HG03039 (cell line): Measurements from ENCODE around the gene RASAL1.
A peak's percentile ranks its signal among the peaks of the same experiment; 100 is the strongest.

Experiments
- ATAC-seq: cut with Tn5 transposase; IDR thresholded peaks from one replicate; pipeline ENCODE4 v1.9.1; 2021; ENCODE audit warnings: mild to moderate bottlenecking, moderate library complexity; ENCODE audit not compliant: unreplicated experiment

RASAL1 gene

DNA sequence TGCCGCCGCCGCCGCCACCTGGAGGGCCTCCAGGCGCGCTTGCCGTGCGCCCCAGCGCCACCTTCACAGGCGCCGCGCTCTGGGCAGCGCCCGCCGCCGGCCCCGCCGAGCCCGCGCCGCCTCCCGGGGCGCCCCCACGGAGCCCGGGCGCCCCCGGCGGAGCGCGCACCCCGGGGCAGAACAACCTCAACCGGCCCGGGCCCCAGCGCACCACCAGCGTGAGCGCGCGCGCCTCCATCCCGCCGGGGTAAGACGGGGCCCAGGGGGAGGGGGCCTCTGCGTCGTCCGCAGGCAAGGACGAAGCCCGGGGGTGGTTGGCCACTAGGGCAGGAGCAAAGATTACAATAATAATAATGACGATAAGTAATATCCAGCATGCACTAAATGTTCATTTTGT lies 57.7 kb downstream of the RASAL1 start:
- ATAC-seq: no peak

GRCh38 chr12:113077057-113077858 lies 58.3 kb downstream of the RASAL1 start:
- no peak for ATAC-seq

GRCh38 chr12:113075137-113075683 lies 60.4 kb downstream of the RASAL1 start:
- ATAC-seq: peak; percentile 69

- ATAC-seq: no peak
These were observed 62.0 kb downstream of the RASAL1 start for GRCh38 chr12:113073586-113073985.

- ATAC-seq: no peak
These were observed 63.4 kb downstream of the RASAL1 start for GRCh38 chr12:113072136-113072535.

DNA sequence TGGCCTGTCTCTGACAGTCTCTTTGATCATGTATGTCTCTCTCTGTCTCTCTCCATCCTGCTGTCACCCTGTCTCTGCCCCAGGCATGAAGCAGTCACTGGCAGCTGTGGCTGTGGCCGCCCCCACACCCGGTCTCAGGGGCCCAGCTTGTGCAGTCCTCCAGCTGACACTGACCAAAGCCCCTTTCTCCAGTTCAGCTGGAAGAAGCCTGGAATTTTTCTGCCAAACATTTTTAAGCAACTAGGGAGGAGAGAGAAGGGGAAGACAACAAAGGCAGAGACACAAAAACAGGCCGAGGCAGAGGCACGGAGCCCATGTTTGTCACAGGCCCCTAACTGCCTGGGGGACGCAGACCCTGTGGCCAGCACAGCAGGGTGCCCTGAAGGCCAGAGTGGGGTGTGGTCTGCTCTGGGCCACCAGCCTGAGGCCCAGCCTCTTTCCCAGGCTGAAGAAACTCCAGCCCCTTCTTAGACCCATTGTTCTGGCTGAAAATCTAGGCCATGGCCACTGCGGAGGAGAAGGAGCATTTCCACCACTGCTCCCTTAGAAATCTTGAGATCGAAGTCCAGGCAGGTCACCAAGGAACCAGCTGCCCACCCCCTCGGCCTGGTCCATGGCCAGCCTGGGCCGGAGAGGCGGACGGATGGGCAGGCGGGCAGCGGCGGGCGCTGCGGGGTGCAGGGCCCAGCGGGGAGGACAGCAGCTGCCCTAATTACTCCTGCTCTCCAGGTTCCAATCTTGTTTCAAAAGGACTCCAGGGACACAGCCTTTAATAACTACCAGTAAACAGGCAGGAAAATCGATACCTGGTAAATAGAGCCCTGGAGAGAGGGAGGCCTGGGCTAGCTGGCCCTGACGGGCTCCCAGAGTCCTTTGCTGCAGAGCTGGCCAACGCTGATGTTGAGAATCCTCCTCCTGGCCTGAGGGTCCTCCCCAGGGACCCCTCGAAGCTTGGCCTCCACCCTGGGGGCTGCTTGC lies 64.1 kb downstream of the RASAL1 start:
- ATAC-seq: no peak

- no peak for ATAC-seq
These were observed 65.2 kb downstream of the RASAL1 start for GRCh38 chr12:113070117-113070906.

- no peak for ATAC-seq
These were observed 65.8 kb downstream of the RASAL1 start for GRCh38 chr12:113069751-113070116.

GRCh38 chr12:113069149-113069548 lies 66.4 kb downstream of the RASAL1 start:
- ATAC-seq: no peak

- no peak for ATAC-seq
These were observed 67.3 kb downstream of the RASAL1 start for GRCh38 chr12:113067987-113068935.

DNA sequence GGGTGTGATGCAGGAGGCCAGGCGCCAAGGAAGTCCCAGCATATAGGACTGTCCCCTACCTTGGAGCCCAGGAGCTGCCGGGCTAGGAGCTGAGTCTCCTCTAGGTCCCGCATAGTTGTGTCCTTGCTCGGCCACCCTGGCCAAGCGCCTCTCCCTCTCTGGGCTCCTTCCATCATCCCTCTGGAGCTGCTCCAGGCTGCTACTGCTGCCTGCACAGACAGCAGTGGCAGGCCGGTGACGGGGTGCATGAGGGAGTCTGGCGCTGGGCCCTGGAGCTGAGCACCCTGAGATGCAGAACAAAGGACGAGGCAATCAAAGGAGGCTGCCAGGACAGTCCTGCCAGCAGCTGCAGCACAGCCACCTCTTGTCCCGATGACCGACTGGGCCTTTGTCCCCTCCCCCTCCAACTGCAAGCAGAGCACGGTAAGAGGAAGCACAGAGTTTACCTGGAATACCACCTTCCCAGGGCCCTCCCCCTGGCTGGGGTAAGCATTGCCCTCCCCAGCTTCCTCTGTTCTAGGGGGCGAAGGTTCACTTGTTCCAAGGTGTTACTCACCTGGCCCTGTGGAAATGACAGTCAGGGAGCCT lies 68.7 kb downstream of the RASAL1 start:
- ATAC-seq: no peak

GRCh38 chr12:113065126-113066007 lies 70.2 kb downstream of the RASAL1 start:
- ATAC-seq: no peak

GRCh38 chr12:113064395-113065125 lies 71.0 kb downstream of the RASAL1 start:
- ATAC-seq: no peak

DNA sequence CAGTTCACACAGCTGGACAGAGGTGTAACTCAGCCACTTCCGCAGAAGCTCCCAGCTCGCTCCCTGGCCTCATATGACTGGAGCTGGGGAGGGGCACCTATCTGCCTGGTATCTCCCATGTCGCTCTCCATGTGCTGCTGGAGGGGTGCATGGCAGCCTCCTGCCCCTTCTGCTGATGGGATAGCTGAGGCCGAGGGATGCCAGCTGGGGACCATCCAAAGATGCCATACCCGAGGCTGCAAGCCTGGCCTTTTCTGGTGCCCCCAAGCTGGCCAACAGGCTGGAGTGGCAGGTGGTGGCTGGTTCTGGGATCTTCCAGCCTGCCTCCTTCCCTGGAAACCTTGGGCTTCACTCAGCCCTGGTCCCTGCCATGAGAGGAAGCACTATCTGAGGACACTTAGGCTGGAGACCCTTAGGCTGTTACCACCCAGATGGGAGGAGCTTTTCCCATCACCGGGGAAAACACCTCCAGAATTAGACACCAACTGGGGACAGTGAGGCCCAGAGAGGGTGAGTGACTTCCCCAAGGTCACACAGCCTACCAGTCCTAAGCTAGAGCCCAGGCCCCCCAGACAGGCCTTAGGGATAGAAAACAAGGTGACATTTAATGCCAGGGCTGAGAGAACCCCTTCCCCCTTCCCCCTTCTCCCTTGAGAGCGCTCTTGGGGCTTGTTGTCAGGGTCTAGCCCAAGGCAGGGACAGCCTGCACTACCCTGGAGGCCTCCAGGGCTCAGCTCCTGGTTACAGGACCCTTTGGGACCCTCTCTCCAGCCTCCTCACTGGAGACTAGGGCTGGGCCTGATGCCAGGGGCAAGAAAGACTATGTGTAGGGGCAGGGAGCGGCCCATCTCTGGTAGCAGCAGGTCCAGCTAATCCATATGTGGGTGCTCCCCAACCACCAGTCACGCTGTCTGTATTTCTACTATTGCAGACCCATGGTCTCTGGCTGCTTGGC lies 71.9 kb downstream of the RASAL1 start:
- ATAC-seq: no peak

DNA sequence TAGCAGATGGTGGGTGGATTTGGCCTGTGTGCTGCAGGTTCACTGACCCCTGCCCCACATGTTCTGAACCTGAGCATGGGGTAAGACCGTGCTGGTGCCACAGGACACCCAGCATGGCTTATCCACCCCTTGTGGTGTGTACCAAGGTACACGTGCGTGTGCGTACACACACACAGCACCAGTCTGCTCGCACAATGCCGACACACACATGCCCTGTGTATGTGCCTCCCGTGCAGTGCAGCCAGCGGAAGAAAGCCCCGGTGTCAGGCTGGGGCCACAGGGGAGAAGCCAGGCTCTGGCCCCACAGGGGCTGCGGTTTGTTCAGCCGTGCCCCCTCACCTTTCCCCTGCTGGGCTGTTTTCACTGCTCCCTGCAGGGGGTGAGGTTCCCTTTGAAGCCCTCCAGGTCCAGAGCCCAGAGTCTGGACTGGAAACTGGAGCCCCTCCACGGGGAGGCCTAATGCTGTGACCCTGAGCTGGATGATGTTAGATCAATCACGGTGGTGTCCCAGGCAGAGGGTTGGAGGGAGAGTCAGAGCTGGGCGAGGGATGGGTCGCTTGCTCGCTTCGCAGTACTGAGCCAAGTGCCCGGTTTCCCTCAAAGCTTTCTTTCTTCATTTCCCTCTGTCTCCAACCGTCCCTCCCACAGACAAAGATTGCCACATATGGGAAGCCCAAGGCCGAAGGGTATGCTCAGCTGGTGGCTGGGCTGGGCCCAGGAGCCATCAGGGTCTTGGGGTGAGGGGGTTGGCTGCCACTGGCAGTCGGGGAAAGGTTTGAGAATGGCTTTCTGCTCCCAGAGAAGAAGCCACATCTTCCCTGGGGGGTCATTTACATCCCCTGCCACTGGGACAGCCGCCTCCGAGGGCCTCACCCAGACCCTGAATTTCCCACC lies 72.8 kb downstream of the RASAL1 start:
- ATAC-seq: no peak
